HEK293 (cell line): ENCODE data around the gene CS.
A peak's percentile ranks its signal among the peaks of the same experiment; 100 is the strongest.

Experiments
- CTCF ChIA-PET: fragments of 350-600 bp; formaldehyde crosslinking; extraction: SDS; loops from one replicate; lab custom pipeline; 2021; ENCODE audit warnings: antibody characterized with exemption; lab: Yijun Ruan, JAX
- POLR2A ChIA-PET: fragments of 300-600 bp; formaldehyde crosslinking; extraction: SDS; loops from one replicate; lab custom pipeline; 2020; ENCODE audit warnings: antibody characterized with exemption, inconsistent platforms; lab: Yijun Ruan, JAX
- H3K27ac ChIP-seq: fragments of 200-500 bp; sonication (Bioruptor generic); 2 replicates; pipeline ENCODE4 v1.5.1; 2014; ENCODE audit warnings: low read depth, low read length, control low read depth, inconsistent platforms; ENCODE audit errors: extremely low read depth
- H3K36me3 ChIP-seq, 2 experiments: fragments of 200-500 bp in 1 of 2; sonication (Bioruptor generic) in 1 of 2; 1 replicate in 1 of 2; 2 replicates in 1 of 2; pipeline ENCODE4 v1.5.1; 2014 to 2017; ENCODE audit warnings: inconsistent platforms in 2 of 2, low read length in 2 of 2; ENCODE audit not compliant: control insufficient read depth in 2 of 2, insufficient read depth in 1 of 2
- H3K4me1 ChIP-seq: fragments of 200-500 bp; sonication (Bioruptor generic); 2 replicates; pipeline ENCODE4 v1.5.1; 2014; ENCODE audit warnings: mild to moderate bottlenecking, low read length, inconsistent platforms; ENCODE audit not compliant: control insufficient read depth, insufficient read depth
- H3K4me3 ChIP-seq: 2 replicates; pipeline ENCODE4 v1.5.1; 2011; ENCODE audit warnings: low read depth, mild to moderate bottlenecking, control low read depth, low read length, moderate library complexity
- H3K9me3 ChIP-seq: fragments of 200-500 bp; sonication (Bioruptor generic); 2 replicates; pipeline ENCODE4 v1.5.1; 2014; ENCODE audit warnings: low read depth, low read length, inconsistent platforms; ENCODE audit not compliant: control insufficient read depth, insufficient read depth
- GFI1B ChIP-seq: fragments of 450-650 bp; formaldehyde crosslinking; IDR thresholded peaks from 2 replicates; pipeline ENCODE4 v1.5.1; 2016; ENCODE audit warnings: missing biosample characterization, missing genetic modification characterization
- KLF1 ChIP-seq: fragments of 450-650 bp; formaldehyde crosslinking; IDR thresholded peaks from 2 replicates; pipeline ENCODE4 v1.5.1; 2016; ENCODE audit warnings: missing biosample characterization, missing genetic modification characterization
- OVOL3 ChIP-seq: fragments of 450-650 bp; formaldehyde crosslinking; IDR thresholded peaks from 2 replicates; pipeline ENCODE4 v1.5.1; 2016; ENCODE audit warnings: missing biosample characterization, missing genetic modification characterization
- REPIN1 ChIP-seq: fragments of 450-650 bp; formaldehyde crosslinking; IDR thresholded peaks from 2 replicates; pipeline ENCODE4 v1.5.1; 2017; ENCODE audit warnings: missing biosample characterization, missing genetic modification characterization, low read depth
- SCRT1 ChIP-seq: fragments of 450-650 bp; formaldehyde crosslinking; IDR thresholded peaks from 2 replicates; pipeline ENCODE4 v1.5.1; 2016; ENCODE audit warnings: missing biosample characterization, missing genetic modification characterization, borderline replicate concordance
- SP2 ChIP-seq: fragments of 450-650 bp; formaldehyde crosslinking; IDR thresholded peaks from 2 replicates; pipeline ENCODE4 v1.5.1; 2016; ENCODE audit warnings: missing biosample characterization, missing genetic modification characterization
- TRIM28 ChIP-seq: IDR thresholded peaks from 2 replicates; pipeline ENCODE4 v1.6.1; 2011; ENCODE audit warnings: low read length, control low read depth, borderline replicate concordance
- YY1 ChIP-seq: fragments of 450-650 bp; formaldehyde crosslinking; IDR thresholded peaks from 2 replicates; pipeline ENCODE4 v1.5.1; 2018; ENCODE audit warnings: missing biosample characterization, missing genetic modification characterization
- ZBTB17 ChIP-seq: fragments of 450-650 bp; formaldehyde crosslinking; IDR thresholded peaks from 2 replicates; pipeline ENCODE4 v1.5.1; 2016; ENCODE audit warnings: missing biosample characterization, missing genetic modification characterization
- ZEB2 ChIP-seq: fragments of 450-650 bp; formaldehyde crosslinking; IDR thresholded peaks from 2 replicates; pipeline ENCODE4 v1.5.1; 2016; ENCODE audit warnings: missing biosample characterization, missing genetic modification characterization
- ZFP37 ChIP-seq: fragments of 450-650 bp; formaldehyde crosslinking; IDR thresholded peaks from 2 replicates; pipeline ENCODE4 v1.5.1; 2016; ENCODE audit warnings: missing biosample characterization, missing genetic modification characterization
- ZIC2 ChIP-seq: fragments of 450-650 bp; formaldehyde crosslinking; IDR thresholded peaks from 2 replicates; pipeline ENCODE4 v1.5.1; 2016; ENCODE audit warnings: missing biosample characterization, missing genetic modification characterization
- ZNF121 ChIP-seq: fragments of 450-650 bp; formaldehyde crosslinking; IDR thresholded peaks from 2 replicates; pipeline ENCODE4 v1.5.1; 2016; ENCODE audit warnings: missing biosample characterization, missing genetic modification characterization
- ZNF138 ChIP-seq: fragments of 450-650 bp; formaldehyde crosslinking; IDR thresholded peaks from 2 replicates; pipeline ENCODE4 v1.5.1; 2016; ENCODE audit warnings: missing biosample characterization, missing genetic modification characterization, borderline replicate concordance
- ZNF184 ChIP-seq: fragments of 450-650 bp; IDR thresholded peaks from 2 replicates; pipeline ENCODE4 v1.5.1; 2018; ENCODE audit warnings: missing biosample characterization, mild to moderate bottlenecking, missing genetic modification characterization
- ZNF292 ChIP-seq: fragments of 450-650 bp; formaldehyde crosslinking; IDR thresholded peaks from 2 replicates; pipeline ENCODE4 v1.5.1; 2016; ENCODE audit warnings: low read depth, missing biosample characterization, missing genetic modification characterization, borderline replicate concordance
- ZNF514 ChIP-seq: fragments of 450-650 bp; formaldehyde crosslinking; IDR thresholded peaks from 2 replicates; pipeline ENCODE4 v1.5.1; 2016; ENCODE audit warnings: missing biosample characterization, missing genetic modification characterization
- ZNF585B ChIP-seq: fragments of 450-650 bp; formaldehyde crosslinking; IDR thresholded peaks from 2 replicates; pipeline ENCODE4 v1.5.1; 2016; ENCODE audit warnings: missing biosample characterization, missing genetic modification characterization
- ZNF600 ChIP-seq: fragments of 450-650 bp; formaldehyde crosslinking; IDR thresholded peaks from 2 replicates; pipeline ENCODE4 v1.5.1; 2016; ENCODE audit warnings: missing biosample characterization, missing genetic modification characterization
- ZNF654 ChIP-seq: fragments of 450-650 bp; formaldehyde crosslinking; IDR thresholded peaks from 2 replicates; pipeline ENCODE4 v1.5.1; 2016; ENCODE audit warnings: low read depth, missing biosample characterization, missing genetic modification characterization
- ZNF692 ChIP-seq: fragments of 450-650 bp; formaldehyde crosslinking; IDR thresholded peaks from 2 replicates; pipeline ENCODE4 v1.5.1; 2016; ENCODE audit warnings: missing biosample characterization, missing genetic modification characterization
- ZNF768 ChIP-seq: fragments of 450-650 bp; formaldehyde crosslinking; IDR thresholded peaks from 2 replicates; pipeline ENCODE4 v1.5.1; 2018; ENCODE audit warnings: missing biosample characterization, mild to moderate bottlenecking, missing genetic modification characterization
- ZNF843 ChIP-seq: fragments of 450-650 bp; formaldehyde crosslinking; IDR thresholded peaks from 2 replicates; pipeline ENCODE4 v1.5.1; 2016; ENCODE audit warnings: missing biosample characterization, missing genetic modification characterization
- ZSCAN23 ChIP-seq: fragments of 450-650 bp; formaldehyde crosslinking; IDR thresholded peaks from 2 replicates; pipeline ENCODE4 v1.5.1; 2016; ENCODE audit warnings: missing biosample characterization, missing genetic modification characterization
- ZSCAN30 ChIP-seq: fragments of 450-650 bp; IDR thresholded peaks from 2 replicates; pipeline ENCODE4 v1.5.1; 2018; ENCODE audit warnings: missing biosample characterization, mild to moderate bottlenecking, missing genetic modification characterization, moderate library complexity
- ZXDB ChIP-seq: fragments of 450-650 bp; formaldehyde crosslinking; IDR thresholded peaks from 2 replicates; pipeline ENCODE4 v1.5.1; 2016; ENCODE audit warnings: missing biosample characterization, missing genetic modification characterization
- TF ChIP-seq, protein P1 (sequence below): fragments of 450-650 bp; formaldehyde crosslinking; conservative IDR thresholded peaks from 2 replicates; pipeline ENCODE4 v1.5.1; 2016; ENCODE audit warnings: low read depth, missing biosample characterization, missing genetic modification characterization
- TF ChIP-seq, protein P2 (sequence below): fragments of 450-650 bp; formaldehyde crosslinking; IDR thresholded peaks from 2 replicates; pipeline ENCODE4 v1.5.1; 2016; ENCODE audit warnings: missing biosample characterization, missing genetic modification characterization
- TF ChIP-seq, protein P3 (sequence below): fragments of 450-650 bp; formaldehyde crosslinking; IDR thresholded peaks from 2 replicates; pipeline ENCODE4 v1.5.1; 2016; ENCODE audit warnings: missing biosample characterization, missing genetic modification characterization

Gene CS

DNA sequence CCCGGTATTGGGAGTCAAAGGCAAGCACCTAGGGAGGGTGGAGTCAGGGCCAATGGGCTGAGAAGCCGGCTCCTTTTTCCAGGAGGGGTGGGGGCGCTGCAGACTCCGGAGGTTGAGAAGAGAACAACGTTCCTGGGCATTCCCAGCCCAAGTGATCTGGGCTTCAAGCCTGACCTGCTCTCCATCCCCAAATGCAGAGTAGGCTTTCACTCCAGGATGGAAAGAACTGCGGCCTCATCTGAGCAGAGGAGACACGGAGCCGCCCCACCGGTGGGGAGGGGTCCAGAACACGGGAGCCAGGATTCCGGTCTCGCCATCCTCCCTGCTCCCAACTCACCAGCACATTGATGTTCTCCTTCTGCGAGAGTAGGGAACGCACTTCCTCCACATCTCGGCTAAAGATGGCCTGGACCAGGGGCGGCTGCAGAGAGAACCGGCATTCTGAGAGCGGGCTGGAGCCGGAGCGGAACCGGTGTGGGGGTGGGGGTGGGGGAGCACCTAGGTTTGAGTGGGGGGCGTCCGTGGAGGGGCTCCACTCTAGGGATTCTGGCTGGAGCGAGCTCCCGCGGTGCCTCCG is 42.6 kb downstream of the CS start:
- POLR2A ChIA-PET, result interaction anchor here (1.0 to 3.5 kb wide), 8 partner anchors 10 to 153 kb away, joined by 3 to 26 read pairs (median 4); partner anchors contain the start of genes COQ10A, PA2G4, RNF41 and SMARCC2
- CTCF ChIA-PET, result interaction anchor here (0.6 to 2.3 kb wide), 33 partner anchors 8 to 150 kb away, joined by 3 to 15 read pairs (median 4); partner anchors contain the start of genes COQ10A, RNF41, SMARCC2 and STAT2
- Histone ChIP-seq H3K4me1 (peaks cover 13% of the 10 kb centered on the region), H3K27ac (peak overlapping the region; percentile 90), H3K36me3 (peaks cover 20 to 46% of the 10 kb centered on the region in 2 experiments), H3K9me3 (no peaks in the 10 kb centered on the region), H3K4me3 (peak overlapping the region; percentile 92)
- TF ChIP-seq SP2 (tag by site-specific recombination) (peak; percentile 16; the same call in 1 of the 2 replicates), ZNF121 (no peak), ZNF514 (tag by site-specific recombination) (no peak), ZEB2 (tag by site-specific recombination) (0 out of 2 replicates have a peak, but pooled peaks have one; percentile 47), ZSCAN30 (no peak), GFI1B (tag by site-specific recombination) (no peak), ZNF768 (tag by site-specific recombination) (no peak), ZNF138 (no peak), ZIC2 (tag by site-specific recombination) (no peak), ZFP37 (tag by site-specific recombination) (no peak), ZBTB17 (tag by site-specific recombination) (peak; percentile 76), YY1 (tag by site-specific recombination) (no peak), ZNF843 (tag by site-specific recombination) (no peak), SCRT1 (tag by site-specific recombination) (no peak), OVOL3 (no peak), ZNF585B (tag by site-specific recombination) (no peak), ZNF292 (no peak), KLF1 (tag by site-specific recombination) (0 out of 2 replicates have a peak, but pooled peaks have one; percentile 6), ZSCAN23 (no peak), ZNF600 (tag by site-specific recombination) (peak; percentile 84), REPIN1 (tag by site-specific recombination) (no peak), ZNF184 (no peak), ZNF692 (tag by site-specific recombination) (no peak), ZNF654 (no peak), TRIM28 (no peak), ZXDB (tag by site-specific recombination) (0 out of 2 replicates have a peak, but pooled peaks have one; percentile 8)
- TF ChIP-seq, protein P1, sequence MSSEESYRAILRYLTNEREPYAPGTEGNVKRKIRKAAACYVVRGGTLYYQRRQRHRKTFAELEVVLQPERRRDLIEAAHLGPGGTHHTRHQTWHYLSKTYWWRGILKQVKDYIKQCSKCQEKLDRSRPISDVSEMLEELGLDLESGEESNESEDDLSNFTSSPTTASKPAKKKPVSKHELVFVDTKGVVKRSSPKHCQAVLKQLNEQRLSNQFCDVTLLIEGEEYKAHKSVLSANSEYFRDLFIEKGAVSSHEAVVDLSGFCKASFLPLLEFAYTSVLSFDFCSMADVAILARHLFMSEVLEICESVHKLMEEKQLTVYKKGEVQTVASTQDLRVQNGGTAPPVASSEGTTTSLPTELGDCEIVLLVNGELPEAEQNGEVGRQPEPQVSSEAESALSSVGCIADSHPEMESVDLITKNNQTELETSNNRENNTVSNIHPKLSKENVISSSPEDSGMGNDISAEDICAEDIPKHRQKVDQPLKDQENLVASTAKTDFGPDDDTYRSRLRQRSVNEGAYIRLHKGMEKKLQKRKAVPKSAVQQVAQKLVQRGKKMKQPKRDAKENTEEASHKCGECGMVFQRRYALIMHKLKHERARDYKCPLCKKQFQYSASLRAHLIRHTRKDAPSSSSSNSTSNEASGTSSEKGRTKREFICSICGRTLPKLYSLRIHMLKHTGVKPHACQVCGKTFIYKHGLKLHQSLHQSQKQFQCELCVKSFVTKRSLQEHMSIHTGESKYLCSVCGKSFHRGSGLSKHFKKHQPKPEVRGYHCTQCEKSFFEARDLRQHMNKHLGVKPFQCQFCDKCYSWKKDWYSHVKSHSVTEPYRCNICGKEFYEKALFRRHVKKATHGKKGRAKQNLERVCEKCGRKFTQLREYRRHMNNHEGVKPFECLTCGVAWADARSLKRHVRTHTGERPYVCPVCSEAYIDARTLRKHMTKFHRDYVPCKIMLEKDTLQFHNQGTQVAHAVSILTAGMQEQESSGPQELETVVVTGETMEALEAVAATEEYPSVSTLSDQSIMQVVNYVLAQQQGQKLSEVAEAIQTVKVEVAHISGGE (tag by site-specific recombination), result peak; percentile 13; the same call in 1 of the 2 replicates
- TF ChIP-seq, protein P2, sequence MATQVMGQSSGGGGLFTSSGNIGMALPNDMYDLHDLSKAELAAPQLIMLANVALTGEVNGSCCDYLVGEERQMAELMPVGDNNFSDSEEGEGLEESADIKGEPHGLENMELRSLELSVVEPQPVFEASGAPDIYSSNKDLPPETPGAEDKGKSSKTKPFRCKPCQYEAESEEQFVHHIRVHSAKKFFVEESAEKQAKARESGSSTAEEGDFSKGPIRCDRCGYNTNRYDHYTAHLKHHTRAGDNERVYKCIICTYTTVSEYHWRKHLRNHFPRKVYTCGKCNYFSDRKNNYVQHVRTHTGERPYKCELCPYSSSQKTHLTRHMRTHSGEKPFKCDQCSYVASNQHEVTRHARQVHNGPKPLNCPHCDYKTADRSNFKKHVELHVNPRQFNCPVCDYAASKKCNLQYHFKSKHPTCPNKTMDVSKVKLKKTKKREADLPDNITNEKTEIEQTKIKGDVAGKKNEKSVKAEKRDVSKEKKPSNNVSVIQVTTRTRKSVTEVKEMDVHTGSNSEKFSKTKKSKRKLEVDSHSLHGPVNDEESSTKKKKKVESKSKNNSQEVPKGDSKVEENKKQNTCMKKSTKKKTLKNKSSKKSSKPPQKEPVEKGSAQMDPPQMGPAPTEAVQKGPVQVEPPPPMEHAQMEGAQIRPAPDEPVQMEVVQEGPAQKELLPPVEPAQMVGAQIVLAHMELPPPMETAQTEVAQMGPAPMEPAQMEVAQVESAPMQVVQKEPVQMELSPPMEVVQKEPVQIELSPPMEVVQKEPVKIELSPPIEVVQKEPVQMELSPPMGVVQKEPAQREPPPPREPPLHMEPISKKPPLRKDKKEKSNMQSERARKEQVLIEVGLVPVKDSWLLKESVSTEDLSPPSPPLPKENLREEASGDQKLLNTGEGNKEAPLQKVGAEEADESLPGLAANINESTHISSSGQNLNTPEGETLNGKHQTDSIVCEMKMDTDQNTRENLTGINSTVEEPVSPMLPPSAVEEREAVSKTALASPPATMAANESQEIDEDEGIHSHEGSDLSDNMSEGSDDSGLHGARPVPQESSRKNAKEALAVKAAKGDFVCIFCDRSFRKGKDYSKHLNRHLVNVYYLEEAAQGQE (tag by site-specific recombination), result no peak
- TF ChIP-seq, protein P3, sequence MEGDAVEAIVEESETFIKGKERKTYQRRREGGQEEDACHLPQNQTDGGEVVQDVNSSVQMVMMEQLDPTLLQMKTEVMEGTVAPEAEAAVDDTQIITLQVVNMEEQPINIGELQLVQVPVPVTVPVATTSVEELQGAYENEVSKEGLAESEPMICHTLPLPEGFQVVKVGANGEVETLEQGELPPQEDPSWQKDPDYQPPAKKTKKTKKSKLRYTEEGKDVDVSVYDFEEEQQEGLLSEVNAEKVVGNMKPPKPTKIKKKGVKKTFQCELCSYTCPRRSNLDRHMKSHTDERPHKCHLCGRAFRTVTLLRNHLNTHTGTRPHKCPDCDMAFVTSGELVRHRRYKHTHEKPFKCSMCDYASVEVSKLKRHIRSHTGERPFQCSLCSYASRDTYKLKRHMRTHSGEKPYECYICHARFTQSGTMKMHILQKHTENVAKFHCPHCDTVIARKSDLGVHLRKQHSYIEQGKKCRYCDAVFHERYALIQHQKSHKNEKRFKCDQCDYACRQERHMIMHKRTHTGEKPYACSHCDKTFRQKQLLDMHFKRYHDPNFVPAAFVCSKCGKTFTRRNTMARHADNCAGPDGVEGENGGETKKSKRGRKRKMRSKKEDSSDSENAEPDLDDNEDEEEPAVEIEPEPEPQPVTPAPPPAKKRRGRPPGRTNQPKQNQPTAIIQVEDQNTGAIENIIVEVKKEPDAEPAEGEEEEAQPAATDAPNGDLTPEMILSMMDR (tag by site-specific recombination), result peak; percentile 60; the same call in 1 of the 2 replicates
